ENCODE measurements around the gene GPSM1.

GPSM1 gene

GRCh38 chr9:136331030-136331429, 3.7 kb downstream of the GPSM1 start:
- in situ Hi-C loops (cut with HindIII; ENCODE audit: low sequenced_read_pairs), result no loop called here

- in situ Hi-C loops (cut with HindIII; ENCODE audit: low sequenced_read_pairs), result no loop called here
Measured at GRCh38 chr9:136331556-136332481, 4.5 kb downstream of the GPSM1 start.

GRCh38 chr9:136332482-136332983, 5.2 kb downstream of the GPSM1 start:
- in situ Hi-C loops (cut with HindIII; ENCODE audit: low sequenced_read_pairs), result no loop called here

GRCh38 chr9:136333045-136333444, 5.7 kb downstream of the GPSM1 start:
- in situ Hi-C loops (cut with HindIII; ENCODE audit: low sequenced_read_pairs), result no loop called here

- in situ Hi-C loops (cut with HindIII; ENCODE audit: low sequenced_read_pairs), result no loop called here
Measured at GRCh38 chr9:136333486-136333885, 6.1 kb downstream of the GPSM1 start.

GRCh38 chr9:136334541-136334940, 7.2 kb downstream of the GPSM1 start:
- in situ Hi-C loops (cut with HindIII; ENCODE audit: low sequenced_read_pairs), result no loop called here

GRCh38 chr9:136335296-136336155, 8.2 kb downstream of the GPSM1 start:
- in situ Hi-C loops (cut with HindIII; ENCODE audit: low sequenced_read_pairs), result no loop called here

GRCh38 chr9:136336156-136336870, 9.0 kb downstream of the GPSM1 start:
- in situ Hi-C loops (cut with HindIII; ENCODE audit: low sequenced_read_pairs), result no loop called here

GRCh38 chr9:136336881-136337280, 9.5 kb downstream of the GPSM1 start:
- in situ Hi-C loops (cut with HindIII; ENCODE audit: low sequenced_read_pairs), result no loop called here

- in situ Hi-C loops (cut with HindIII; ENCODE audit: low sequenced_read_pairs), result no loop called here
Measured at GRCh38 chr9:136337416-136338395, 10.4 kb downstream of the GPSM1 start.

GRCh38 chr9:136338511-136338910, 11.2 kb downstream of the GPSM1 start:
- in situ Hi-C loops (cut with HindIII; ENCODE audit: low sequenced_read_pairs), result no loop called here

- in situ Hi-C loops (cut with HindIII; ENCODE audit: low sequenced_read_pairs), result no loop called here
Measured at GRCh38 chr9:136339173-136339957, 12.0 kb downstream of the GPSM1 start.

- in situ Hi-C loops (cut with HindIII; ENCODE audit: low sequenced_read_pairs), result no loop called here
Measured at GRCh38 chr9:136339958-136340310, 12.6 kb downstream of the GPSM1 start.

GRCh38 chr9:136340356-136341041, 13.2 kb downstream of the GPSM1 start:
- in situ Hi-C loops (cut with HindIII; ENCODE audit: low sequenced_read_pairs), result no loop called here

- in situ Hi-C loops (cut with HindIII; ENCODE audit: low sequenced_read_pairs), result no loop called here
Measured at GRCh38 chr9:136341042-136341655, 13.8 kb downstream of the GPSM1 start.

- in situ Hi-C loops (cut with HindIII; ENCODE audit: low sequenced_read_pairs), result no loop called here
Measured at GRCh38 chr9:136341769-136342168, 14.4 kb downstream of the GPSM1 start.

GRCh38 chr9:136342181-136343120, 15.1 kb downstream of the GPSM1 start:
- in situ Hi-C loops (cut with HindIII; ENCODE audit: low sequenced_read_pairs), result no loop called here

All from DLD1 (cell line).